ENCODE measurements around the gene HS3ST4. TPM values are rescaled to one million over a fixed set of nuclear protein-coding genes. Genes with fewer than 3 reads are reported as not detected.
A peak's percentile ranks its signal among the peaks of the same experiment; 100 is the strongest.
"Not testable (repeated sequence)": the region's sequence is repeated elsewhere in the genome, so short reads cannot be mapped to it uniquely, and the experiment has no call there.

Gene HS3ST4
- total and polyA plus RNA-seq, 11 donors: not detected

GRCh38 chr16:26078716-26079355 lies 387.1 kb downstream of the HS3ST4 start:
- Histone ChIP-seq H3K36me3 (no peaks in the 10 kb centered on the region), H3K9me3 (peaks cover 0 to 6% (median 0%) of the 10 kb centered on the region in 12 donors), H3K4me1 (no peaks in the 10 kb centered on the region), H3K27ac (no peak overlapping the region), H3K27me3 (peaks cover 0 to 4% (median 0%) of the 10 kb centered on the region in 9 donors), H3K4me3 (no peak overlapping the region)
- no peak for DNase-seq
- TF ChIP-seq POLR2A (IDR thresholded peaks at IDR 0.05) (no peak), CTCF (IDR thresholded peaks at IDR 0.05) (no peak)
- no peak for ATAC-seq
- 35 to 43% (median 39%) methylated on average over 10 of the region's 10 CpGs for WGBS, 4 donors
- intact Hi-C loops (cut with DNase I): no loop called here

- Histone ChIP-seq H3K27me3 (peaks cover 0 to 4% (median 0%) of the 10 kb centered on the region in 9 donors), H3K27ac (no peak overlapping the region), H3K4me3 (no peak overlapping the region), H3K36me3 (no peaks in the 10 kb centered on the region), H3K9me3 (no peaks in the 10 kb centered on the region), H3K4me1 (no peaks in the 10 kb centered on the region)
- intact Hi-C loops (cut with DNase I): loop anchor here in 1 of 10 donors (10.0 kb wide), 2 partner anchors 62 to 68 kb away; no protein-coding TSS in a partner anchor
- ATAC-seq (no peak), DNase-seq (no peak)
- WGBS, 4 donors: 61 to 82% (median 71%) methylated on average over 2 of the region's 2 CpGs
- TF ChIP-seq POLR2A (IDR thresholded peaks at IDR 0.05) (no peak), CTCF (IDR thresholded peaks at IDR 0.05) (no peak)
Observed at GRCh38 chr16:26087091-26087490, 395.3 kb downstream of the HS3ST4 start.

GRCh38 chr16:26091511-26091910 lies 399.8 kb downstream of the HS3ST4 start:
- ATAC-seq (no peak), DNase-seq (no peak)
- no peak overlapping the region for H3K4me3 ChIP-seq
- no peak overlapping the region for H3K27ac ChIP-seq
- no peaks in the 10 kb centered on the region for H3K36me3 ChIP-seq
- H3K9me3 ChIP-seq: no peaks in the 10 kb centered on the region
- WGBS, 4 donors: 96 to 100% (median 100%) methylated on average over 1 of the region's 1 CpG
- no peaks in the 10 kb centered on the region for H3K4me1 ChIP-seq
- H3K27me3 ChIP-seq: peaks cover 0 to 7% (median 0%) of the 10 kb centered on the region in 9 donors
- TF ChIP-seq CTCF (IDR thresholded peaks at IDR 0.05) (no peak), POLR2A (IDR thresholded peaks at IDR 0.05) (no peak)
- intact Hi-C loops (cut with DNase I): no loop called here

GRCh38 chr16:26098206-26098605 lies 406.4 kb downstream of the HS3ST4 start:
- intact Hi-C loops (cut with DNase I); H3K27ac ChIP-seq; H3K27me3 ChIP-seq; H3K4me3 ChIP-seq; H3K36me3 ChIP-seq; H3K9me3 ChIP-seq; DNase-seq; ATAC-seq; H3K4me1 ChIP-seq: not testable (repeated sequence)
- 83 to 92% (median 89%) methylated on average over 3 of the region's 3 CpGs for WGBS, 4 donors

GRCh38 chr16:26102369-26102768 lies 410.6 kb downstream of the HS3ST4 start:
- H3K4me3 ChIP-seq: no peak overlapping the region
- intact Hi-C loops (cut with DNase I): no loop called here
- ATAC-seq: no peak
- TF ChIP-seq CTCF (IDR thresholded peaks at IDR 0.05): no peak
- WGBS, 4 donors: 65 to 80% (median 71%) methylated on average over 6 of the region's 6 CpGs
- H3K27ac ChIP-seq: peak overlapping the region in 2 of 12 donors; percentile 18 to 27
- no peaks in the 10 kb centered on the region for H3K36me3 ChIP-seq
- peaks cover 0 to 5% (median 0%) of the 10 kb centered on the region in 12 donors for H3K9me3 ChIP-seq
- no peaks in the 10 kb centered on the region for H3K27me3 ChIP-seq
- no peak for DNase-seq
- no peaks in the 10 kb centered on the region for H3K4me1 ChIP-seq
